ENCODE data around the gene CDH23.

The CDH23 gene

DNA sequence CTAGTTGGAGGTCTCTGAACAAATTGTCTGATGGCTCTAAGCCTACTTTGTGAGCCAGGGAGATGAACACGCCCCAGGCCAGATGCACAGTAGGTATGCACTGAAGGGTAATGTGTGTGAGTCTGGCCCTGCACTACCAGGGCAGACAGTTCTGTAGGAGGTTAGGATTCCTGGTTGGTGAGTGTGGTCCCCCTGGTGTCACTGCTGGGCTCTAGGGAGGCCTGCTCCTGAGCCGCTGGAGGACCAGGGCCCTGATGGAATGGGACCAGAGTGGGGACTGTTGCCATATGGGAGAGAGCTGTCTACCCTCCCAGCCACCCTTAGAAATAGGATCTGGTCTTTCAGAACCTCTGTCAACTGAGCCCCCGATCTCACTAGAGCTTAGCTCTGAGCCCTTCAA is 42.0 kb downstream of the CDH23 start:
- TF ChIP-seq, protein P1, sequence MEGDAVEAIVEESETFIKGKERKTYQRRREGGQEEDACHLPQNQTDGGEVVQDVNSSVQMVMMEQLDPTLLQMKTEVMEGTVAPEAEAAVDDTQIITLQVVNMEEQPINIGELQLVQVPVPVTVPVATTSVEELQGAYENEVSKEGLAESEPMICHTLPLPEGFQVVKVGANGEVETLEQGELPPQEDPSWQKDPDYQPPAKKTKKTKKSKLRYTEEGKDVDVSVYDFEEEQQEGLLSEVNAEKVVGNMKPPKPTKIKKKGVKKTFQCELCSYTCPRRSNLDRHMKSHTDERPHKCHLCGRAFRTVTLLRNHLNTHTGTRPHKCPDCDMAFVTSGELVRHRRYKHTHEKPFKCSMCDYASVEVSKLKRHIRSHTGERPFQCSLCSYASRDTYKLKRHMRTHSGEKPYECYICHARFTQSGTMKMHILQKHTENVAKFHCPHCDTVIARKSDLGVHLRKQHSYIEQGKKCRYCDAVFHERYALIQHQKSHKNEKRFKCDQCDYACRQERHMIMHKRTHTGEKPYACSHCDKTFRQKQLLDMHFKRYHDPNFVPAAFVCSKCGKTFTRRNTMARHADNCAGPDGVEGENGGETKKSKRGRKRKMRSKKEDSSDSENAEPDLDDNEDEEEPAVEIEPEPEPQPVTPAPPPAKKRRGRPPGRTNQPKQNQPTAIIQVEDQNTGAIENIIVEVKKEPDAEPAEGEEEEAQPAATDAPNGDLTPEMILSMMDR (conservative IDR thresholded peaks at IDR 0.05; ENCODE audit: low read length): no peak
- TF ChIP-seq EZH2phosphoT487 (IDR thresholded peaks at IDR 0.05; ENCODE audit: borderline replicate concordance): no peak
- Histone ChIP-seq H3K36me3 (ENCODE audit: insufficient read depth, low read length) (no peaks in the 10 kb centered on the region), H3K27me3 (ENCODE audit: insufficient read depth, low read length, poor library complexity, severe bottlenecking) (no peaks in the 10 kb centered on the region), H3K9ac (ENCODE audit: low read depth, low read length, poor library complexity, severe bottlenecking) (no peak overlapping the region), H3K9me2 (replicated peaks; ENCODE audit: low read depth, low read length) (no peaks in the 10 kb centered on the region), H3F3A (ENCODE audit: low read depth) (no peaks in the 10 kb centered on the region), H4K20me1 (ENCODE audit: insufficient read depth, low read length, poor library complexity, severe bottlenecking) (no peaks in the 10 kb centered on the region), H3K4me3 (ENCODE audit: low read length, poor library complexity, severe bottlenecking) (no peak overlapping the region), H3K4me1 (ENCODE audit: insufficient read depth, low read length, poor library complexity, severe bottlenecking) (no peaks in the 10 kb centered on the region), H3K9me3 (ENCODE audit: insufficient read depth, low read depth, low read length) (no peaks in the 10 kb centered on the region), H3K4me2 (ENCODE audit: low read depth, low read length, poor library complexity, severe bottlenecking) (no peak overlapping the region), H3K79me2 (ENCODE audit: insufficient read depth, low read length) (no peaks in the 10 kb centered on the region), H2AFZ (ENCODE audit: low read length) (no peak overlapping the region)

DNA sequence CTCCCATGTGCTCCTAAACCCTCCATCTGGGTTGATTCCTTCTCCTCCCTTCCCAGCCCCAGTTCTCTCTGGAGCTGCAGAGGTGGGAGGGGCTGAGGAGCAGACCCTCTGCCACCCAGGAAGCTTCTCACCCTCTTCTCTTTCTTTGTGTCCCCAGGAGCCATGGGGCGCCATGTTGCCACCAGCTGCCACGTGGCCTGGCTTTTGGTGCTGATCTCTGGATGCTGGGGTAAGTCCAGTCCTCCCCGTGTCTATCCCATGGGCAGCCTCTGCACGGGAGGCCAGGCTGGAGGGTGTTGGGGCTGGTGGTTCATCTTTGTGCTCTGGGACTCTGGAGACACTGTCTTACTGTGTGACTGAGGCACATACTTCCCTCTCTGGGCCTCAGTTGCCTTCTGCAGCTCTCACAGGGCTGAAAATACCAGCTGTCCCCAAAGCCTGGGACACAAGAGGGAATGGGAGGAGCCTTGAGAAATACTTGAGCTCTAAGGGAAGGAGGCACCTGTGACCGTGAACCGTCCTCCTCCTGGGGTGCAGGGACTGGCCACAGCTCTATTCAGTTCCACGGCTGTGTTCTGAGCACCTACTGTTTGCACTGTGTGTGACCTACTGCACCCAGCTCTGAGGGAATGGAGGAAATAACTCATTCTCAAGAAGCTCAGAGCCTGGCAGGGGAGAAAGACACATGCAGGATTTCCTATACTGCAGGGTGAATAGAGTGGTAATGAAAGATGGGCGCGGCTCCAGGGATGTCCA is 43.1 kb downstream of the CDH23 start:
- no peaks in the 10 kb centered on the region for H4K20me1 ChIP-seq (ENCODE audit: insufficient read depth, low read length, poor library complexity, severe bottlenecking)

DNA sequence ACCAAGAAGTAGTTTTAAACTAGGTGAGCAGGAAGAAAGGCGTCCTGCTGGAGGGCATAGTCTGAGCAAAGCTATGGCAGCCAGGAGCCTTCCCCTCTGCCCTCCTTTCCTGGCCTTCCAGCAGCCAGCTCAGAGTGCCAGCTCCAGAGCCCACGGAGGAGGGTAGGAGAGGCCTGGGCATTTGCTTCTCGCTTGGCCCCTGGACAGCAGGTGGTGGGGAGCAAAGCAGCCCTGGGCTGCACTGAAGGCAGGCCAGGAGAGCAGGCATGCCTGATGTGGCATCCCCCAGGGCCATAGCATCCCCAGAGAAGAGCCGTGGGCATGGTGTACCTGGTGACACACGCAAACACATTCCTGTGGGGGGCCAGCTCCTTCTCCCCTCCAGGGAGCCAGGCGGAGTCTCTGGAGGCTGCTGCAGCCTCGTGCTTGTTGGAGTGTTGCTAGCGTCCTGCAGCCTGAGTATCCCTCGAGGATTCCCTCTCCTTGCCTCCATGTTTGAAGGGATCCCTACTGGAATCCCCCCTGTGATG is 43.9 kb downstream of the CDH23 start:
- no peaks in the 10 kb centered on the region for H3K27me3 ChIP-seq (ENCODE audit: insufficient read depth, low read length, poor library complexity, severe bottlenecking)
- no peaks in the 10 kb centered on the region for H3K79me2 ChIP-seq (ENCODE audit: insufficient read depth, low read length)
- H3K4me3 ChIP-seq (ENCODE audit: low read length, poor library complexity, severe bottlenecking): no peak overlapping the region
- TF ChIP-seq, protein P1 (conservative IDR thresholded peaks at IDR 0.05; ENCODE audit: low read length): no peak
- no peak for TF ChIP-seq EZH2phosphoT487 (IDR thresholded peaks at IDR 0.05; ENCODE audit: borderline replicate concordance)
- no peak overlapping the region for H3K9ac ChIP-seq (ENCODE audit: low read depth, low read length, poor library complexity, severe bottlenecking)
- no peaks in the 10 kb centered on the region for H3F3A ChIP-seq (ENCODE audit: low read depth)
- no peaks in the 10 kb centered on the region for H3K9me2 ChIP-seq (replicated peaks; ENCODE audit: low read depth, low read length)
- H4K20me1 ChIP-seq (ENCODE audit: insufficient read depth, low read length, poor library complexity, severe bottlenecking): no peaks in the 10 kb centered on the region
- no peaks in the 10 kb centered on the region for H3K9me3 ChIP-seq (ENCODE audit: insufficient read depth, low read depth, low read length)
- no peak overlapping the region for H2AFZ ChIP-seq (ENCODE audit: low read length)
- H3K36me3 ChIP-seq (ENCODE audit: insufficient read depth, low read length): no peaks in the 10 kb centered on the region
- no peak overlapping the region for H3K4me2 ChIP-seq (ENCODE audit: low read depth, low read length, poor library complexity, severe bottlenecking)
- H3K4me1 ChIP-seq (ENCODE audit: insufficient read depth, low read length, poor library complexity, severe bottlenecking): no peaks in the 10 kb centered on the region

More for the DNA sequence above, 43.1 kb downstream of the CDH23 start:
- H3K9ac ChIP-seq (ENCODE audit: low read depth, low read length, poor library complexity, severe bottlenecking): no peak overlapping the region
- H3K9me2 ChIP-seq (replicated peaks; ENCODE audit: low read depth, low read length): no peaks in the 10 kb centered on the region
- H3K4me2 ChIP-seq (ENCODE audit: low read depth, low read length, poor library complexity, severe bottlenecking): no peak overlapping the region
- no peak overlapping the region for H3K4me3 ChIP-seq (ENCODE audit: low read length, poor library complexity, severe bottlenecking)
- H3K4me1 ChIP-seq (ENCODE audit: insufficient read depth, low read length, poor library complexity, severe bottlenecking): no peaks in the 10 kb centered on the region
- no peak overlapping the region for H2AFZ ChIP-seq (ENCODE audit: low read length)
- H3K9me3 ChIP-seq (ENCODE audit: insufficient read depth, low read depth, low read length): no peaks in the 10 kb centered on the region
- H3K27me3 ChIP-seq (ENCODE audit: insufficient read depth, low read length, poor library complexity, severe bottlenecking): no peaks in the 10 kb centered on the region
- no peaks in the 10 kb centered on the region for H3K79me2 ChIP-seq (ENCODE audit: insufficient read depth, low read length)
- H3K36me3 ChIP-seq (ENCODE audit: insufficient read depth, low read length): no peaks in the 10 kb centered on the region
- H3F3A ChIP-seq (ENCODE audit: low read depth): no peaks in the 10 kb centered on the region
- TF ChIP-seq, protein P1 (conservative IDR thresholded peaks at IDR 0.05; ENCODE audit: low read length): no peak

Measured in Loucy (cell line).